ENCODE results near the gene CYTH1.

The CYTH1 gene

GRCh38 chr17:78647032-78647431, 135.0 kb downstream of the CYTH1 start:
- no peak for DNase-seq (ENCODE audit: low spot score)

DNA sequence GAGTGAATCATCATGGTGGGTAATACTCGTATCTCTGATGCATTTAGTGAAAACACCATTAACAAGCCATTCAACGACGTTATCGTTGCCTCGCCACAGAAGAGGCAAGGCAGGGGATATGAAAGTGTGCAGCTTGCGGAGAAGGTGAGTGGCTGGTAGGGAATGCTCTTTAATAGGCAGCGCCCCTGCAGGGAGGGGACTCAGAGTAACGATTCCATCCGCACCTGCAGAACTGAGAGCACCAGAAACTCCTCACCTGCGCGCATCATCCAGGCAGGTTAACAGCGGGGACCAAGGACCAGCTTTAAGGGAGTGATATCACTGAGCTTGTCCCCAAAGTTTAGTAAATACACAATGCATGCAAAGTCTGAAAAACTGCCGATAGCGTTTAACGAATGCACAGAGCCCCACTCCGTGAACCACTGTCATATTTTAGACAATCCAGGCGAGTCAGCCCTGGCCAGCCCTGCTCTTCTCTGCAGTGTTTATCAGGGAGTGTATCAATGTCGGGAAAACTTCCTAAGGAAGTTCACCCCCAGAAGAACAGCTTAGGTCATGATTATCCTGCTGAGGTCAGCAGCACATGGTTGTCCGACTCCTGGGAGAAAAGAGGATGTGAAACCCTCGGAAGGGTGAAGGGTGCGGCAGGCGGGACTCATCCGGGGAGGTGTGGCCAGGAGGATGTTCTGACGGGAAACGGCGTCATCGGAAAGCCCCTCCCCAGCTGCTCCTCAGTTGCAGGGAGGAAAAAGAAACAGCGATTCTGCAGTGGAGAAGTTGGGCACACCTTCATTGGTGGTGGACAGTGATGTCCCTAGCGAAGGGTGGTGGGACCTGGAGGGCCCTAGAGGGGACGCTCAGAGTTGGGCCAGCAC, 136.4 kb downstream of the CYTH1 start:
- peak; percentile 74 for DNase-seq (ENCODE audit: low spot score)

DNA sequence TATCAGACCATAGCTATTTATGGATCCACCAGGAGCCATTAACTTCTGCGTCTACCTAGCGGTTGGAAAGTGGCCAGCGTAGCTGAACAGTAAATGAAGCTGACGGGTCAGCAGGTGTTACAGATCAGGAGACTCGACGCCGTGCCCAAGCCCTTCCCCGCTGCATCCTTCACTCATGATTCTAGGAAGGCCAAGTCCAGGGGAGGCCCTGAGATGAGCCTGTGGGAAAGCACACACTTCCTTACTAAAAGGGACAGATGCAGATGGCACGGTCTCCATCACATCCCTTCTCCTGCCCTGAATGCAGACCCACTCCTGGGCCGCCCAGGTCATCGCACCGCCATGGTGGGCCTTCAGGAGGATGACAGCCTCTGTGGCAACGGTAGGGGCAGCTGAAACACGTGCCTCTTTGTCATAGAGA, 137.1 kb downstream of the CYTH1 start:
- DNase-seq (ENCODE audit: low spot score): no peak

- no peak for DNase-seq (ENCODE audit: low spot score)
Observed at GRCh38 chr17:78644224-78644623, 137.8 kb downstream of the CYTH1 start.

DNA sequence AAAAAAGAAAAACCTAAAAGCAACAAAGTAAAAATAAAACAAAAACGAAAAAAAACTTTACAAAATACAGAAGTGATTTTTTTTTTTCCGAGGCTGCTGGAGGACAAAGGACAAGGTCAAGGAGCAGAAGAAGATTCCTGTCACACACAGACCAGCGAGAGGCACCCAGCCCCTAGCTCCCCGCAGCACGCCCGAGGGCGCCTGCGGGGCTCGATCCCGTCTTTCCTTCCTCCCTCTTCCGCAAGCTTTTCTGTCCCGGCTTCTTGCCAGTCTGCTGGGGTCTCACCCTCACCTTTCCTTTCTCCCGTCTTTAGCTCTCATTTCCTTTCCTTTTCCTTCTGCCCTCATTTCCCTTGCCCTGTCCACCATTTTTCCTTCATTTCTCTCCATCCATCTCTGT, 138.7 kb downstream of the CYTH1 start:
- no peak for DNase-seq (ENCODE audit: low spot score)

GRCh38 chr17:78642707-78643106, 139.4 kb downstream of the CYTH1 start:
- DNase-seq (ENCODE audit: low spot score): no peak

DNA sequence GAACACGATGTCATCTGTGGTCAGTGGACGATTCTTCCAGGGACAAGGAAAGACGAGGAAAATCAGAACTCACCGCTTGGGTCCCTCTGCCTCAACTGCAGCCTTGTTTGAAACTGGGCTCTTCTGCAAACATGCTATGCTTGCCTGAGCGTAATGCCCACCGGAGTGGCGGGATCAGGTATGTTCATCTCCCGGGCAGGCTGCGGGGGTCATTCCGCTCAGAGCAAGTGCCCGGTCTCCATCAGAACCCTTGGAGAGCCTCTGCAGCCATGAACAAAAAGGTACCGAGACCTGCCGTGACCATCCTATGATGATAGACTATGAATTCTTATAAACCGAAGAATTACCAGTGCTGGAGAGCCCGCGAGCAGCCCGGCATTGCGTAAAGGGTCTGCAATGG, 140.4 kb downstream of the CYTH1 start:
- DNase-seq (ENCODE audit: low spot score): no peak

GRCh38 chr17:78641243-78641642, 140.8 kb downstream of the CYTH1 start:
- no peak for DNase-seq (ENCODE audit: low spot score)

GRCh38 chr17:78640700-78641099, 141.4 kb downstream of the CYTH1 start:
- DNase-seq (ENCODE audit: low spot score): no peak

DNA sequence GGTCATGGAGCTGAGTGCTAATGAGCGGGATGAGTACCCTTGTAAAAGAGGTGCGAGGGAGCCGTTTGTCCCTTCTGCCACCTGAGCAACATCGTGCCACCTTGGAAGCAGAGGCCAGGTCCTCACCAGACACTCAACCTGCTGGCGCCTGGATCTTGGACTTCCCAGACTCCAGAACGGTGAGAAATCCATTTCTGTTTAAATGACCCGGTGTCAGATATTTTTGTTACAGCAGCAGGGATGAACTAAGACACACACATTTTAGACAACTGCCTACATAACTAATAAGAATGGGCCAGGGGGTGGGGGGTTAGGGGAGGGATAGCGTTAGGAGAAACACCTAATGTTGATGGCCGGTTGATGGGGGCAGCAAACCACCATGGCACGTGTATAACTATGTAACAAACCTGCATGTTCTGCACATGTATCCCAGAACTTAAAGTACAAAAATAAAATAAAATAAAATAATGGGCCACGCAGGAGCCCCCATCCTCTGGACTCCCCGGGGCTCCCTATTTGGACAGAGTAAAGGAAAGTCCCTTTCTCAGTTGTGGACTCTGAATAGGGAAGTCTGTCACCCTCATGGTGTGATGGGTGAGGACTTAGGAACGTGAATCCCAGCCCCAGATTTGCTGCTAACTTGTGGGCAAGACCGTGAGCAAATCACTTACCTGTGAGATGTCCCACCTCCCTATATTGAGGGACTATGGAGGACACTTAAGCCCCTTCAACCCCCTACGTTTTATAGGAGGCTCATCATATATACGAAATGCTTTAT, 144.2 kb downstream of the CYTH1 start:
- no peak for DNase-seq (ENCODE audit: low spot score)

- no peak for DNase-seq (ENCODE audit: low spot score)
Observed at GRCh38 chr17:78637146-78637545, 144.9 kb downstream of the CYTH1 start.

GRCh38 chr17:78634154-78634553, 147.9 kb downstream of the CYTH1 start:
- DNase-seq (ENCODE audit: low spot score): no peak

GRCh38 chr17:78629436-78629995, 152.6 kb downstream of the CYTH1 start:
- DNase-seq (ENCODE audit: low spot score): no peak

DNA sequence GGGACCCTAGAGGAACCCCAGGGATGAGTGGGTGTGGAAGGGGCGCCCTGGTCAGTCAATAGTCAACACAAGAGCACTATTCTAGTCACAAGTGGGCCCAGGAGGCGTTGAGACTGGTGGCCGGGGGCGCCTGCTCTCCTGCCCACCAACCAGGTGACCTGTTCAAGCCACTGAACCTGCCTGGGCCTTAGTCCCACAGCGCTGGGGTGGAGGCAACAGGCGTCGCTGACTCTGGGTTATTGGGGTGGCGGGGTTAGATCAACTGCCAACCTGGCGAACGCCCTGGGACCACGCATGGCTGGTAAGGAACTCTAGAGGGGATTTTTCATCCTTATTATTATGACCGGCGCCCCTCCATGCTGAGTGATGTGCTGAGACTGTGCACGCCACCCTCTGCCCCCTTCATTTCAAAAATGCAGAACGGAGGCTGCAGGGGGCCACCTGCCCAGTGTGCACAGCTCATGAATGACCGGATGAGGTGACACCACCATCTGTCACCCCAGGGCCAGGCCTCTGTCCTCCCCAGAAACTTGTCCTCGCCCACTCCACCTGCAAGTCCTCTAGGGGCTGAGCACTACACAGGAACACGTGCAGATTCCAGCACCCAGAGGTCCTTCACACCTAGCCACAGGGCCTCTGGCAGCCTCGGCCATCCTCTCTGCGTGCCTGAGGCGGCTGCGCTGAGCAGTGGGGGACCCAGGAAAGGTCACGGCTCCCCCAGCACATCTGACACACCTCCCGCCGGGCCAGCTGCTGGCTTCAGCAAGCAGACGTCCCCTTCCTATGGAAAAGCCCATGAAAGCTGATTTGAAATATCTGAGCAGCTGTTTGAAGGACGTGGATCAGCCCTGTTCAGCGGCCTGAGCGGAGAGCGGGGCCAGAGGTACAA, 153.3 kb downstream of the CYTH1 start:
- DNase-seq (ENCODE audit: low spot score): no peak

DNA sequence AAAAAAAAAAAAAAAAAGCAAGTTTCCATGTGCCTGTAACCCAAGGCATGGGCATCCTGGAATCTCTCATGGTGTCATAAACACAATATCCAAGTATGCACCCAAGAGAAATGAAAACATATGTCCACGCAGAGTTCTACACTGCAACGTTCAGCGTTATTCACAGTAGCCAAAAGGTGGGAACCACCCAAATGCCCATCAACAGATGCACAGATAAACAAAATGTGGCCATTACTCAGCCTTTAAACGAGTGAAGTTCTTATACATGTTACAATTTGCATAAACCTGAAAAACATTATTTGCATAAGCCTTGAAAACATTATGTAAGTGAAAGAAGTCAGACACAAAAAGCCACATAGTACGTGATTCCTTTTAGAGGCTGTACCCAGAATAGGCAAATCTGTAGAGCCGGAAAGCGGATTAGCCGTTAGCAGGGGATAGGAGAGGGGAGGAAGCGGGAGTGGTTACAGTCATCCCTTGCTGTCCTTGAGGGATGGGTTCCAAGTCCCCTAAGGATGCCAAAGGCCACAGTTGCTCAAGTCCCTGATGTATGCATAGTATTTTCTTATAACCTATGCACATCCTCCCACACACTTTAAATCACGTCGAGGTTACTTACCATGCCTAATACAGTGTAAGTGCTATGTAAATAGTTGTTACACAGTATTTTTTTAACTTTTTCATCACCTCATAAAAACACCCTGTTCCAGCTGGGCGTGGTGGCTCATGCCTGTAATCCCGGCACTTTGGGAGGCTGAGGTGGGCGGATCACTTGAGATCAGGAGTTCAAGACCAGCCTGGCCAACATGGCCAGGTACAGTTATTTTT, 157.5 kb downstream of the CYTH1 start:
- DNase-seq (ENCODE audit: low spot score): no peak

All from Ammon's horn (tissue), 1 donor.